NB4 (cell line): ENCODE measurements around the gene ADAMTS18.

Source experiments
- POLR2A ChIP-seq: IDR thresholded peaks from 2 replicates; pipeline ENCODE4 v1.6.1; 2011; ENCODE audit warnings: mild to moderate bottlenecking; ENCODE audit not compliant: insufficient read length; ENCODE audit errors: extremely low read depth
- TF ChIP-seq, protein P1 (sequence below): IDR thresholded peaks from one replicate; pipeline ENCODE4 v1.5.1; 2012; ENCODE audit warnings: low read depth, low read length
- TF ChIP-seq, protein P2 (sequence below): IDR thresholded peaks from 2 replicates; pipeline ENCODE4 v1.6.1; 2011; ENCODE audit warnings: low read depth, low read length

DNA sequence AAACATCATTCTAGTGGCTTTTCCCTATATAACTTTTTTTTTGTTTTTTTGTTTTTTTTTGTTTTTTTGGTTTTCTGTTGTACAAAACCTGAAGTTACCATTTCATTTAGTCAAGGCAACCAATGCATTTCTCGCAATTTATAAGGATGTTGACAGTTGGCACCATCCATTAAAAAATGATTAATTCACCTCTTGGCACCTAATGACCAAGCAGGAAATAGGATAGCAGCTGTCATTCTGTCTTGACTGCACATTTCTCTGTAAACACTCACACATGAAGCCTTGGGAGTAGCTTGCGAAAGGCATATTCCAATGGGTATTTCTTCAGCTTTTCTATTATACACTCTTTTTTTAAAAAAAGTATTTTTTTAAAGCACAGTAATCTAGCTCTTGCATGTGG is 158.2 kb downstream of the ADAMTS18 start:
- TF ChIP-seq, protein P1, sequence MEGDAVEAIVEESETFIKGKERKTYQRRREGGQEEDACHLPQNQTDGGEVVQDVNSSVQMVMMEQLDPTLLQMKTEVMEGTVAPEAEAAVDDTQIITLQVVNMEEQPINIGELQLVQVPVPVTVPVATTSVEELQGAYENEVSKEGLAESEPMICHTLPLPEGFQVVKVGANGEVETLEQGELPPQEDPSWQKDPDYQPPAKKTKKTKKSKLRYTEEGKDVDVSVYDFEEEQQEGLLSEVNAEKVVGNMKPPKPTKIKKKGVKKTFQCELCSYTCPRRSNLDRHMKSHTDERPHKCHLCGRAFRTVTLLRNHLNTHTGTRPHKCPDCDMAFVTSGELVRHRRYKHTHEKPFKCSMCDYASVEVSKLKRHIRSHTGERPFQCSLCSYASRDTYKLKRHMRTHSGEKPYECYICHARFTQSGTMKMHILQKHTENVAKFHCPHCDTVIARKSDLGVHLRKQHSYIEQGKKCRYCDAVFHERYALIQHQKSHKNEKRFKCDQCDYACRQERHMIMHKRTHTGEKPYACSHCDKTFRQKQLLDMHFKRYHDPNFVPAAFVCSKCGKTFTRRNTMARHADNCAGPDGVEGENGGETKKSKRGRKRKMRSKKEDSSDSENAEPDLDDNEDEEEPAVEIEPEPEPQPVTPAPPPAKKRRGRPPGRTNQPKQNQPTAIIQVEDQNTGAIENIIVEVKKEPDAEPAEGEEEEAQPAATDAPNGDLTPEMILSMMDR = no peak
- no peak for TF ChIP-seq POLR2A
- TF ChIP-seq, protein P2, sequence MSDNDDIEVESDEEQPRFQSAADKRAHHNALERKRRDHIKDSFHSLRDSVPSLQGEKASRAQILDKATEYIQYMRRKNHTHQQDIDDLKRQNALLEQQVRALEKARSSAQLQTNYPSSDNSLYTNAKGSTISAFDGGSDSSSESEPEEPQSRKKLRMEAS = no peak
